K562 (cell line): ENCODE data around the gene MIDN. TPM values are rescaled to one million over a fixed set of nuclear protein-coding genes. Genes with fewer than 3 reads are reported as not detected.
"Not testable (repeated sequence)": the region's sequence is repeated elsewhere in the genome, so short reads cannot be mapped to it uniquely, and the experiment has no call there.

Experiments used
- ATAC-seq: fragments of 200-7000 bp; cut with Tn5 transposase; 3 replicates; pipeline ENCODE4 v1.9.1; 2020; ENCODE audit warnings: moderate library complexity
- BruUV-seq: library from RNA; stranded (reverse); fragments of 400-500 nt; replicated peaks from 2 replicates; lab custom pipeline; 2021; lab: Mats Ljungman, UMichigan
- CTCF ChIA-PET: fragments of 300-600 bp; formaldehyde crosslinking; extraction: SDS; loops from one replicate; lab custom pipeline; 2021; ENCODE audit warnings: low intra/inter-chr PET ratio; lab: Yijun Ruan, JAX
- POLR2A ChIA-PET: fragments of 300-600, 350-650 bp; sonication (Branson Sonifier 250); formaldehyde crosslinking; extraction: SDS; loops from one replicate; lab custom pipeline; 2021; ENCODE audit warnings: antibody characterized with exemption, inconsistent platforms; lab: Yijun Ruan, JAX
- DNase-seq, 4 experiments: peaks; one replicate each; pipeline versions ENCODE4 v3.0.0 to v3.0.0-alpha.2; 2011 to 2018; ENCODE audit warnings: low spot score in 3 of 4, mixed read lengths in 3 of 4; ENCODE audit errors: extremely low read depth in 1 of 4
- FAIRE-seq: peaks from 2 replicates; lab custom pipeline; 2011; peaks lifted over from hg19 to GRCh38; lab: Jason Lieb, UNC
- H2AFZ ChIP-seq: 2 replicates; pipeline ENCODE4 v1.6.0; 2011; ENCODE audit warnings: low read depth, low read length, control low read depth, inconsistent platforms
- H3K27ac ChIP-seq: fragments of 200-600 bp; 3 replicates; pipeline ENCODE4 v1.8.0; 2011; ENCODE audit warnings: low read depth, mild to moderate bottlenecking, control low read depth, inconsistent platforms, low read length, moderate library complexity, mixed read lengths; ENCODE audit errors: extremely low read depth
- H3K27me3 ChIP-seq, 2 experiments: fragments of 300-600 bp in 1 of 2; 2 replicates in 1 of 2; 3 replicates in 1 of 2; pipeline versions ENCODE4 v1.6.0 to v1.8.0; 2011; ENCODE audit warnings: inconsistent platforms in 2 of 2, low read length in 2 of 2, mild to moderate bottlenecking in 1 of 2, mixed read lengths in 1 of 2, moderate library complexity in 1 of 2; ENCODE audit not compliant: control insufficient read depth in 2 of 2, insufficient read depth in 2 of 2
- H3K36me3 ChIP-seq: fragments of 300-600 bp; 3 replicates; pipeline ENCODE4 v1.8.0; 2011; ENCODE audit warnings: mild to moderate bottlenecking, low read length, inconsistent platforms; ENCODE audit not compliant: control insufficient read depth, insufficient read depth
- H3K4me1 ChIP-seq, 2 experiments: fragments of 200-600 bp in 1 of 2; replicated peaks in 1 of 2; 2 replicates in 1 of 2; 3 replicates in 1 of 2; pipeline versions ENCODE4 v1.5.1 to v1.8.0; 2011; ENCODE audit warnings: inconsistent platforms in 2 of 2, low read length in 2 of 2, mild to moderate bottlenecking in 1 of 2, mixed read lengths in 1 of 2, moderate library complexity in 1 of 2; ENCODE audit not compliant: control insufficient read depth in 2 of 2, insufficient read depth in 2 of 2
- H3K4me2 ChIP-seq: 2 replicates; pipeline ENCODE4 v1.6.1; 2011; ENCODE audit warnings: low read length, control low read depth, inconsistent platforms, mixed read lengths; ENCODE audit not compliant: insufficient read depth
- H3K4me3 ChIP-seq: fragments of 200-600 bp; sonication (generic), shearing (Covaris generic); 2 replicates; pipeline ENCODE4 v1.5.1; 2016; ENCODE audit warnings: control low read depth, inconsistent platforms
- H3K79me2 ChIP-seq: fragments of 200-600 bp; 3 replicates; pipeline ENCODE4 v1.8.0; 2011; ENCODE audit warnings: low read length, inconsistent platforms; ENCODE audit not compliant: control insufficient read depth, insufficient read depth
- H3K9ac ChIP-seq, 2 experiments: 2 replicates each; pipeline versions ENCODE4 v1.6.0 to v1.6.1; 2011; ENCODE audit warnings: low read depth in 2 of 2, low read length in 2 of 2, control low read depth in 1 of 2, inconsistent platforms in 1 of 2, mild to moderate bottlenecking in 1 of 2, mixed read lengths in 1 of 2; ENCODE audit not compliant: insufficient read depth in 1 of 2
- H3K9me1 ChIP-seq: one replicate; pipeline ENCODE4 v1.6.0; 2011; ENCODE audit warnings: inconsistent platforms, mild to moderate bottlenecking, low read length, moderate library complexity; ENCODE audit not compliant: control insufficient read depth, insufficient read depth
- H3K9me3 ChIP-seq: replicated peaks from 2 replicates; pipeline ENCODE4 v1.5.1; 2011; ENCODE audit warnings: low read depth, low read length, inconsistent platforms; ENCODE audit not compliant: control insufficient read depth, insufficient read depth
- H4K20me1 ChIP-seq: replicated peaks from 2 replicates; pipeline ENCODE4 v1.6.1; 2011; ENCODE audit warnings: low read length, inconsistent platforms, mixed read lengths; ENCODE audit not compliant: control insufficient read depth, insufficient read depth
- FOXJ2 ChIP-seq: fragments of 200-800 bp; sonication (Bioruptor generic); IDR thresholded peaks from 2 replicates; pipeline ENCODE4 v1.6.1; 2016; ENCODE audit warnings: missing genetic modification characterization, missing compliant biosample characterization
- RBM14 ChIP-seq: fragments of 200-400 bp; formaldehyde crosslinking; IDR thresholded peaks from 2 replicates; pipeline ENCODE4 v1.6.1; 2018; ENCODE audit warnings: low read depth, mild to moderate bottlenecking, low read length, moderate library complexity, borderline replicate concordance; ENCODE audit not compliant: insufficient read depth
- RBM34 ChIP-seq: fragments of 200-400 bp; formaldehyde crosslinking; IDR thresholded peaks from 2 replicates; pipeline ENCODE4 v1.6.1; 2018; ENCODE audit warnings: low read length, borderline replicate concordance; ENCODE audit not compliant: insufficient read depth
- WGBS: fragments of 100-300 bp; shearing (Covaris generic); methylation state at CpG from one replicate; pipeline ENCODE4 v1.1.6; 2016; ENCODE audit warnings: low coverage, mixed read lengths; ENCODE audit not compliant: insufficient coverage; ENCODE audit errors: missing lambda C conversion rate; 5-methylcytosine and 5-hydroxymethylcytosine counted together
- in situ Hi-C: fragments of 300-500 bp; cut with MboI; formaldehyde crosslinking; loops from 4 replicates; pipeline ENCODE4 v1.15.0; 2018; ENCODE audit warnings: inconsistent platforms, mixed read lengths
- intact Hi-C: fragments of 100-400 bp; cut with micrococcal nuclease; formaldehyde crosslinking; loops from 2 replicates; pipeline ENCODE4 v1.14.2; 2022
- polyA plus RNA-seq, 8 experiments: library from polyadenylated mRNA; depleted of rRNA in 4 of 8; stranded (reverse) in 5 of 8; unstranded in 3 of 8; fragments of >200 nt; fragmentation: Nextera tagmentation in 2 of 8; fragmentation: Illumina TruSeq in 1 of 8; extraction: Ambion mirVana in 2 of 8; extraction: Trizol in 1 of 8; gene quantifications; 2 replicates each; pipeline versions ENCODE4 v1.2.1 to v1.2.3, GENCODE V29; 2011 to 2014; ENCODE audit warnings: inconsistent platforms in 1 of 8, missing spikeins in 1 of 8
- total RNA-seq, 7 experiments: library from RNA; depleted of rRNA in 6 of 7; stranded (reverse); fragments of >200 nt in 6 of 7; fragmentation: Illumina TruSeq in 2 of 7; extraction: Trizol in 2 of 7; gene quantifications; 2 replicates each; pipeline versions ENCODE4 v1.2.1 to v1.2.3, GENCODE V29; 2011 to 2021; ENCODE audit warnings: low replicate concordance in 1 of 7

The MIDN gene
- total and polyA plus RNA-seq, 9 of the 15 experiments (the other 6 are each of a cell fraction or from before 2014, with no cell fraction given), result 0.17 to 120 (median 10.1) TPM

GRCh38 chr19:1199531-1199930 lies 48.9 kb upstream of the MIDN start:
- FAIRE-seq (no peak), ATAC-seq (no peak), DNase-seq (no peak)
- Histone ChIP-seq H3K9me3 (no peaks in the 10 kb centered on the region), H3K79me2 (no peaks in the 10 kb centered on the region), H3K27me3 (no peaks in the 10 kb centered on the region), H3K9ac (peak overlapping the region in 1 of 2 experiments; percentile 50; a peak in 1 of 4 replicates), H3K4me2 (no peak overlapping the region), H3K9me1 (no peaks in the 10 kb centered on the region), H3K4me1 (peaks cover 16 to 31% of the 10 kb centered on the region in 2 experiments), H3K4me3 (no peak overlapping the region), H4K20me1 (no peaks in the 10 kb centered on the region), H3K27ac (no peak overlapping the region), H3K36me3 (no peaks in the 10 kb centered on the region), H2AFZ (no peak overlapping the region)
- ChIA-PET POLR2A (interaction anchor here (0.9 to 1.2 kb wide), 2 partner anchors 51 to 93 kb away, joined by 3 to 4 read pairs; no protein-coding TSS in a partner anchor), CTCF (interaction anchor here (0.8 kb wide), 1 partner anchor 198 kb away, joined by 9 read pairs; no protein-coding TSS in a partner anchor)
- TF ChIP-seq FOXJ2 (tag), result no peak
- TF ChIP-seq RBM34, result no peak
- TF ChIP-seq RBM14, result no peak
- intact Hi-C loops (no loop called here), in situ Hi-C loops (no loop called here)
- 71% methylated on average over 10 of the region's 10 CpGs for WGBS
- no TSS peak for BruUV-seq

GRCh38 chr19:1200614-1201013 lies 47.8 kb upstream of the MIDN start:
- H3K4me2 ChIP-seq, H3K27me3 ChIP-seq, H3K4me3 ChIP-seq, H3K9me3 ChIP-seq, H3K9me1 ChIP-seq, in situ Hi-C loops, H3K27ac ChIP-seq, DNase-seq, H2AFZ ChIP-seq, FAIRE-seq, ATAC-seq, H4K20me1 ChIP-seq, H3K36me3 ChIP-seq, BruUV-seq, CTCF ChIA-PET, intact Hi-C loops, H3K9ac ChIP-seq, H3K79me2 ChIP-seq: not testable (repeated sequence)
- peaks cover 23 to 37% of the 10 kb centered on the region in 2 experiments for H3K4me1 ChIP-seq
- POLR2A ChIA-PET, result interaction anchor here (0.6 kb wide), 1 partner anchor 11 kb away, joined by 4 read pairs; no protein-coding TSS in a partner anchor
- WGBS, result 71% methylated on average over 4 of the region's 4 CpGs
